GM19438 (cell line): ENCODE measurements around the gene LAMP5.

Source experiments
- ATAC-seq: cut with Tn5 transposase; IDR thresholded peaks from one replicate; pipeline ENCODE4 v1.9.1; 2021; ENCODE audit warnings: low read depth; ENCODE audit not compliant: unreplicated experiment

Gene LAMP5

DNA sequence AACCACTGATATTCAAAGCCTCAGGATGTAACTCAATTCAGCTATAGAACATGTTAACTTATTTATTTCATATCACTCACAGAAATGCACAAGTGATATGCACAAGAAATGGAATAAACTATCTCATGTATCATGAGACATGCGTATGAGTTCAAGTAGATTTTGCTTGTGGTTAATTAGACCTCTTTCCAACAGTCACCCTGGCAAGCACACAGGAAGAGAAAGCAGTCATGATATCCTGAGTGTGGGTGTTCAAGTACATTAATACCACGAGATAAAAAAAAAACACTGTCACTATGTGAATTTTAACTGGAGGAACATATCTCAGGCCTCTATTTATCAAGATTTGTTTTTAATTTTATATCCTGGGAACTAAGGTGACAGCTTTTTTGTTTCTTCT, 64.2 kb downstream of the LAMP5 start:
- no peak for ATAC-seq
